ENCODE measurements around the gene CACNA1D.

- TF ChIP-seq EZH2 (IDR thresholded peaks at IDR 0.05; ENCODE audit: borderline replicate concordance), result no peak
- no peak for TF ChIP-seq CTCF (IDR thresholded peaks at IDR 0.05; ENCODE audit: poor library complexity)
Measured at GRCh38 chr3:53837331-53837730, 342.9 kb downstream of the CACNA1D start.
